HG03432 (cell line): ENCODE results near the gene STYK1.
A peak's percentile ranks its signal among the peaks of the same experiment; 100 is the strongest.
"Not testable (repeated sequence)": the region's sequence is repeated elsewhere in the genome, so short reads cannot be mapped to it uniquely, and the experiment has no call there.

Experiments used
- ATAC-seq: cut with Tn5 transposase; IDR thresholded peaks from one replicate; pipeline ENCODE4 v1.9.1; 2021; ENCODE audit warnings: mild to moderate bottlenecking, moderate library complexity; ENCODE audit not compliant: unreplicated experiment

Gene STYK1

DNA sequence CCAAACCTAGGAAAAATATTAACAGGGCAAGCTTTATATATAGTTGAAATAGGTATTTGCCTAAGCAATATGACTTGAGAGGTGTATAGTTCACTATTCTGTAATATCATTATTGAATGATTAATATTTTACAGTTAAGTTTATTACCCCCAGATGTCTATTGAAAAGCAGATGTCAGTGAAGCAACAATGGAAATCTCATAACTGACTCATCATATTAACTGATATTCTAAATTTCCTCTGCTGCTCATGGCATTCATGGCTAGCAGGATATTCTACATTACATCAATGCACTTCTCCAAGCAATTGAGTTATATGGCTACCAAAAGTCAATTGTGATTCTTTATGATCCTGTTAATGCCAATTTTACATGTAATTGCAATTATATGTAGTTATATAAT lies 50.7 kb downstream of the STYK1 start:
- no peak for ATAC-seq

DNA sequence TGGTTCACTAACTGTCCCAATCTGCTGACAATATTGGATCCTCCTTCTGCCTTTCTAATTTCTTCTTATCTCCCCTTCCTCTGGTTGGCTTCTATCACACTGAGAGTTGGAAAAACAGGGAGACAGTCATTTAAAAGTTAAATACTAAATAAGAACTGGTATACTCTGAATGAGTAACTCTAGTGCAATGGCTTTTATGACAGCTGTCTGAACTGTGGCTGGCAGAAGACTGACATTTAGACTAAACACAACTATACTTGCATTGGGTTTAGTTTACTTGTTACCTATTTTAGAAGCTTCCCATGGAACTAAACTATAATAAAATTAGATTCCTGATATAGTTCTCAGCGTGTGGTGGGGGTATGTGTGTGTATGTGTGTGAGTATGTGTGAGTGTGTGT lies 52.6 kb downstream of the STYK1 start:
- no peak for ATAC-seq

DNA sequence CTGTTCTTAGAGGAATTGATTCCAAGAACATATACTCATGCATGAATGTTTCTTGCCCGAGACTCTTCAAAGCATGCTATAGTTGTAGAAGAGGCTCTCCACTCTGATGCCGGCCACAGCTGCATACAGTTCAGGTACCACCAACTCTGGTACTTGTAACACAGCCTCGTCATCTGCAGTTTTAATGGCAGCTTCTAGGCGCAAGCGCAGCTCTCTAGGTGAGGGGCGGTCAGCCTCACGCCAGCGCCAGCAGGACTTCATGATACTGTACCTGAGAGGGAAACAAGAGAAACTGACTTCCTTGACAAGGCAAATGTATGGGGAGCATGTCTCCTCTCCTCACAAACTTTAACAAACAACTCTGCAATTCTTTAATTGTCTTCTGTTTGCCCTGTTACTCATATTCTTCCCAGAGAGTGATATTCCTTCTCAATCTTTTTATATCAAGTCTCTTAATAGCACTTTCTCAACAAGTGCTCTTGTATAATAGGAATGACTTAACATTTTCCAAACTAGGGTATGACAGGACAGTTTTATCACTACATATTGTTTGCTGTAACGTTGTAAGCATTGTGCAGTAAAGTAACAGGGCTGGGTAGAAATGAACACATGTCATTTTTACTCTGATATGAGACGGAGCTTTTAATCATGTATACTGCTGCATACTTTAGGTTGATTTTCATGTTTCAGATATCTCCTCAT lies 53.6 kb downstream of the STYK1 start:
- ATAC-seq, result no peak

DNA sequence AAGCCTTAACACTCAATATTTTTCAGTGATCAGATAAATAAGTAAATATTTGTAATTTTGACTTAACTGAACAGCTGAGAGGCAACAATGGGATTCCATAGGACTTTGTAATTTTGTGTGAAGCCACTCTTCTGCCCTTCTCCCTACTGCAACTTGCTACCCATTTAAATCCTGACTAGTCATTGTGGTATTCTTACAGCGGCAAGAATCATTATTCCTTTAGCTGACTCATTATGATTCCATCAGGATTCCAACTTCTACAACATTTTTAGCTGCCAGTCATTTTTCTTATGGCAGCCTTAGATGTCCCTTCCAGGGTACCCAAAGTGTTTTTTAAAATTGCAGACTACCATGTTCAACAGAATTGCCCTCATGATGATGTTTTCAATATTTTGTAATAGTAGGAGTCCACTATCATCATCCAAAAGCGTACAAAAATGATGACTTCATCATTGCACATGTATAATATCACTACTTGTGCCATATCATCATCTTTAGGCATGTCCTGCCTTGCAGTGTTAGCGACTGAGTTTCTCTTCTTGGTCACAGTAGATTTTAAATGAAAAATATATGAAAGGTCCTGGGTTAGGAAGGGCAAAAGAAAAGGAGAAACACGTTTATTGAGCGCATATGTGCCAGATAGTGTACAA lies 55.4 kb downstream of the STYK1 start:
- ATAC-seq, result no peak

DNA sequence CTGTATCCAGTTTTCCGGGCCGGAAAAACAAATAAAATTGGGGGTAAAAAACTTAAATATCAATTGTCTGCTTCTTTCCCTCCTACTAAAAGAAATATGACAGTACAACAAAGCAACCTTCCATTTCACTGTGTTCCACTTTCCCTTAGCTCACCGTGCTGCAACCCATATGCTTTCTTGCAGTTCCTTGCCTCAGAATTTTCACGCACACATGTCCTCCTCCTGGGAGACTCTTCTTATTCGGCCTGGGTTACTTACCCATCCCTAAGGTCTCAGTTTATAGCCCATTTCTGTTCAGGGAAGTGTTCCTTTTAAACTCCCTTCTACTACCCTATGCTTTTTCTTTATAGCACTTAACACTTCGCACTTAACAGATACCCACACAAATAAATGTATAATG lies 56.0 kb downstream of the STYK1 start:
- no peak for ATAC-seq

DNA sequence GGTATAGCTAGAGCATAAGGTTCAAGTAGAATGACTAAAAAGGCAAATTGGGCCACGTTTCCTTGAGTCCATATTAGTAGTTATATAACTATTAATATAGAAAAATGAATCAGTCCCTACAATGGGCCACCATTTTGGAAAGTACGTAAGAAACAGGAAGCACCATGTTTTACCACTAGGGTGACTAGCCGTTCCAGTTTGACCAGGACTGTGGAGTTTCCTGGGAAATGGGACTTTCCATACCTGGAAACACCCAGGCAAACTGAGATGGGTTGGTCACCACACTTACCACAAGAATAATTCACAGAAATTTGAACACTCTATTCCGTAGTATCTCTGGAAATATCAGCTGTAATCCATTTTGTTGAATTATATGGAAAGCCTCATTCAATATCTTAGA lies 58.3 kb downstream of the STYK1 start:
- no peak for ATAC-seq

DNA sequence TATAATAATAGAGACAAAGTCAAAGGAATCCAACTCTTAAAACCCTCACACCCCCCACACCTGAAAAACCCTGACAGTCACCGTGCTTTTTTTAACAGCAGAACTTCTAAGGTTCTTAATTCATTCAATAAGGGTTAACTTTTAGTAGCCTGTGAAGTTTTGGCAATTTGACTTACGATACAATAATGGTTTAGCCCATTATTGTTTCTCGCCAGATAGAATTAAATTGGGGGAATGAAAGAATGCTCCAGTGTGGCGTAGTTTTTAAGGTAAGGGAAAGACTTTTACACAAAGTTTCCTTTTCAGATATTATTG lies 59.8 kb downstream of the STYK1 start:
- ATAC-seq, result no peak

DNA sequence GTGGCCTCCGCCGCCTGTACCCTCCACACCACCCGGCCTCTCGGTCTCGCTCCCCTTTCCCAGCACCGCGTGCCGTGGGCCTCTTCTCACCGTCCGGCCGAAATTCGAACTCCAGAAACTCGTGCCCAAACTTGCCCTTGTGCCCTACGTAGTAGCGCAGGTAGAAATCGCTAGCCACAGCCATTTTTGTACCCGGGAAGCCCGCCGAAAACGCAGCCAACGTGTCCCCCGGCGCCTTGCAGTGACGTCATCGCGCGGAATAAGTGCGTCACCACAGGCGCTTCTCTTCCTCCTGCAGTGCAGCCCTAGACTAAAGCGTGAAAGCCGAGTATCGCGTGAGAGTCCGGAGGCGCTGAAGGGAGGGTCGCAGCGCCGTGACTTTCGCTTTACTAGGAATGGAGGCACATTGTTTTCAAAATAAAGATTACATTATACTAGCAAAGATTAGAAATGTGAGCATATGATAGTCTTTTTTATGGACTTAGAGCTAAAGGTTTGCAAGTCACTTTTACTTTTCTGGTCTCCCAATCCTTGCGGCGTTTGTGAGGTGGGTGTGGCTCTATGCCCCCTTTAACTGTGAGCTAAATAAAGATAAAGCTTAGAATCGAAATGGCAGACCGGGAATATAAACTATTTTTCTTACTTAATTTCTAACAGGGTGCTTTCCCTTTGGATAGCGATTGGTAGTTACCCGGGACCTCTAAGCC lies 60.4 kb downstream of the STYK1 start, which contains the start of gene MAGOHB:
MAGOHB (minus strand) TSS at position 261 of the 707 bp plus-strand sequence; CDS start at position 184, 77 bp downstream.
- ATAC-seq, result peak; percentile 96

DNA sequence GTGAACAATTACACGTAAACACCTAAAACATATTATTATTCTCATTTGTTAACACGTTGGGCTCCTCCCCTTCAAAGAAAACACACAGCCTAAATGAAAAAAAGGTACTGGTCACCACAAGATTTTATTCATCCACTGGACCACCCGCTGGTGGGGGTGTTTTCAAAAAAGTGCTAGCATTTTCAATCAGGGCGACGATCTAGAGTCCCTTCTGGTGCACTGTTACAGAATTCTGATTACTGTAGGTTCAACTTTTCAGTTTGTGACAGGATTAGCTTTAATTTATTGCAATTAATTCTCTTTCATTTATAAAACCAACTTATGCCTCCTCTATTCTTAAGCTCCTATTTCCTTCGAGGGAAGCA lies 60.9 kb downstream of the STYK1 start:
- peak; percentile 9 for ATAC-seq

DNA sequence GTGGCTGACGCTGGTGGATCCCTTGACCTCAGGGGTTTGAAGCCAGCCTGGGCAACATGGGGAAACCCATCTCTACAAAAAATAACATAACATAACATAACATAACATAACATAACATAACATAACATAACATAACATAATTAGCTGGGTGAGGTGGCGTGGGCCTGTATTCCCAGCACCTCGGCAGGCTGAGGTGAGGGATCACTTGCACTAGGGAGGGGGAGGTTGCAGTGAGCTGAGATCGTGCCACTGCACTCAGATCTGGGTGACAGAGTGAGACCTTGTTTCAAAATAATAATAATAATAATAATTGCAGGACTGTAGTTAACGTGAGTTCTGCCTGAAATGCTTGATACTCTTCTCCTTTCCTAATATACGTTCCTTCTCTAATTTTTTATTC lies 61.7 kb downstream of the STYK1 start:
- no peak for ATAC-seq

DNA sequence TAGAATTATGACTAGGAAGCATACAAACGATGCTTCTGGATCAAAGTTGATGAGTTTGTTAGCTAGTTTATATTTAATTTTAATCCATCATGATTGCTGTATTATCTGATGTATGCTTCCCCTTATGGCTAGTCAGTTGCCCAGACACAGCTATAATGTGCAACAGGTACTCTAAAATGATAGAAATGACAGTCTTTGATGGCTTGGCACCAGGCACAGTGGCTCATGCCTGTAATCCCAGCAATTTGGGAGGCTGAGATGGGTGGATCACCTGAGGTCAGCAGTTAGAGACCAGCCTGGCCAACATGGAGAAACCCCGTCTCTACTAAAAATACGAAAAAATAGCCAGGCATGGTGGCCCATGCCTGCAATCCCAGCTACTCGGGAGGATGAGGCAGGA lies 62.6 kb downstream of the STYK1 start:
- not testable (repeated sequence) for ATAC-seq

DNA sequence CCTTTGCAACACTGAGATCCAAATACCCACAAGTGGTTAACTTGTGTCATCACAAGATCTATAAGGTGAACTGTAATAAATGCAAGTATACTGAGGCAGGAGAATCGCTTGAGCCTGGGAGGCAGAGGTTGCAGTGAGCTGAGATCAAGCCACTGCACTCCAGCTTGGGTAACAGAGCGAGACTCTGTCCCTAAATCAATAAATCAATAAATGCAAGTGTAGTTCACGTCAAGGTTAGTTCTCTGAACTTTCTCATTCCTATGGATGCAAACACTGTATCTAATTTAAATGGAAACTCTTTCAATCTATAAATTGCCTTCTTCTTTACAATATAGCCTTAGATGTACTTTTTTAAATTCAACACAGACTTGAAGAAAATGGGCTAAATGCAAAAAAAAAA lies 63.7 kb downstream of the STYK1 start:
- ATAC-seq, result no peak

DNA sequence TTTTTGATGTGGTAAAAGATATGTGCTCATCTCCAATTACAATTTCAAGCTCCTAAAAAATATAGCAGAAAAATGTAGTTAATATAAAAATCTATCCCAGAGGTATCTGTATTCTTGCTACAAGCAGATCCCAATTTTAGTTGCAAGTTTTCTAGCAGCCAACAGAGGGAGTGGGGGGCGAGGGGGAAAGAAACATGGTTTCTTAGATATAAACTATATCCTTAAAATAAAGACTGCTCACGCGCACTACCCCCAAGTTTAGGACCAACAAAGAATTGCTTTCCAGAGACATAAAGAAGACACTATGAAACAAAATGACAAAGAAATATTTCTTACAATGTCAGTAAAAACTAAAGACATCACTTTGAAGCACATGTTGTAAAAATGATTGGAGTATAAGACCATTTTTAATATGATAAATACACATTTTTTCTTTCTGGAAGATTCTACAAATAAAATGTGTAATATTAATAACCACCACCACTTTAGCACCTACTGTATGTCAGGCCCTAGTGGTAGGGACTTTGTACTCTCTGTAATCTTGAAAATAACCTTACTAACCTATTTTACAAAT lies 65.9 kb downstream of the STYK1 start:
- ATAC-seq, result no peak

DNA sequence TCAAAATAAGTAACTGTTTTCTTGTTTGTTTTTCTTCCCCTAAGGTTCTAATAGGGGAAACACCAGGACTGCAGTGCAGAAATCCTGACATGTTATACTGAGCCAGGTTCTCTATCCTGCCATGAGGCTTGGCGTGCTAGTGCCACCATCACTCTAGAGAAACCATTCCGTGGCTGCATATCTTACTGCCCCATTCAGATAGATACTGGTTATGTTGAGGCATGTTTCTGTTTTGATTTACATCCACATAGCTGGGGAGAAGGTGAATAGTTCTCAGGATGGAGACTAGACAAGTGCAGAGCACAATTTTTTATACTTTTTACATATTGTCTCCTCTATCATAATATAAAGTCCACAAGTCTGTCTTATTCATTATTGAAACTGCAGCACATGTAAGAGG lies 72.0 kb downstream of the STYK1 start:
- ATAC-seq, result no peak

DNA sequence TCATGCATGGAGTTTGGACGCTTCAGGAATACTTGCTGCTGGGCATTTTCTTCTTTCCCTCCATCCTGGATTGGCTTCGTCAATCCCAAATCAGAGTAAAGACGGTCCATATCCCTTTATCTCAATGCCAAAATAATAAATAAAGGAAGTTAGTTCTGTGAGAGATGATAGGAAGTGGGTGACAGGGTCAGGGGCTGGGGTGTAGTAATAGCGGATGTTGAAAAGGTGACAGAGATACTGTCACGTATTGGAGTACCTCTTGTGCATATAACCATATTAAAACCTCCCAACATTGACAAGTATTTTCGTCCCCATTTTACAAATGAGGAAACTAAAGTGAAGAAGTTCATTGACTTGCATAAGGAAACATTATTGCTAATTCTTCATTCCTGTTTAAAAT lies 72.9 kb downstream of the STYK1 start:
- no peak for ATAC-seq

DNA sequence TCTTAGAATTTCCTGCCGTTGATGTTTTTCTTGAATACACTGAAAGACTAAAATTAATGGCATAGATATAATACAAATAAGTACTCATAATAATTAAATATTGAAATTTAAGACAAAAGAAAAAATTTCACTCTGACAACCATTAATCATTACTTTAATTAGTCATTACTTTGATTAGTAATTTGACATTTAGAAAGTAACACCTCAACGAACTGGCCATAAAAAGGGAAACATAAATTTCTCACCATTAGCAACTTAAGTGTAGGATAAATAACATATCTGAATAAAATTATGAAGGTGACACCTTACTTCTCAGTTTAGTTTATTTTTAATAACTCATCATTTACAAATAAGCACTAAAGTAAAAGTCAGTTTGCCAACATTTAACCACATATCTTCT lies 78.0 kb downstream of the STYK1 start:
- ATAC-seq, result no peak

DNA sequence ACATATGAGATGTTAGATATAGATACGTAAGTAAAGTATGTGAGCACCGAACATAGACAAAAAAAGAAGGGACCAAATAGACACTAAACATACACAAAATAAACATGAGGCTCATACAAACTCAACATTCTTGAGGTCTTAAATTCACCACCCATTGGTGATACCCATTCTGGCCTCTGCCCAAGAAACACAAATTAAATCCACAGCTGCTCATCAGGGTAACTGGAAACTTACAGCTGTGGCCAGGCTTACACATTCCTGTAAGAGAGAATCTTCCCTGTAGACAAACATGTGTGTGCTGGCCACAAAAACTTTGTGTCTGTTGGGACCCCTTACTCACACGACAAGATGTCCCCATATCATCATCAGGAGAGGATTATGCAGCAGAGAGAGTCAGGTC lies 82.9 kb downstream of the STYK1 start:
- ATAC-seq, result no peak

DNA sequence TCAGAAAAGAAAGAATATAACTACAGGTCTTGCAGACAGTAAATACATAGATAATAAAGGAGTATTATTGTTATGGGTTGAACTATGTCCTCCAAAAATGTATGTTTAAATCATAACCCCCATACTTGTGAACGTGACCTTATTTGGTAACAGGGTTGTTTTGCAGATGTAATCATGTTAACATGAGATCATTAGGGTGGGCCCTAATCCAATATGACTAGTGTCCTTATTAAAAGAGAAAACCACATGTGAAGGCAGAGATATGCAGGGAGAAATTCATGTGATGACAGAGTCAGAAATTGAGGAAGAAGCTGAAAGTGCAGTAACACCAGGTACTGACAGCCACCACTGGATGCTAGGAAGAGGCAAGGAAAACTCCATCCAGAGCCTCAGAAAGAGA lies 89.4 kb downstream of the STYK1 start:
- no peak for ATAC-seq

DNA sequence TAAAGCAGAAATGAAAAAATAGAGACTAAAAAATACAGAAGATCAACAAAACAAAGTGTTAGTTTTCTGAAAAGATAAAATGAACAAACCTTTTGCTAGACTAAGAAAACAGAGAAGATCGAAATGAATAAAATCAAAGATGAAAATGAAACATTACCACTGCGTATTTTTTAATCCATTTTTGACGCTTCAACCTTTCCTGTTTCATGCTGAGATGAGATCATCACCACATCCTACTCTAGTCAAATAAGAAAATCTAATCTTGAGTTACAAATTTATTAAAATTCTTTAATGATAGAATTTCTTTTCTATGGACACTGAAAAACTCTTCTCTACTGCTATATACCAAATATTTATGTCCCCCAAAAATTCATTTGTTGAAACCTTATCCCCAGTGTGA lies 91.1 kb downstream of the STYK1 start:
- ATAC-seq, result no peak

DNA sequence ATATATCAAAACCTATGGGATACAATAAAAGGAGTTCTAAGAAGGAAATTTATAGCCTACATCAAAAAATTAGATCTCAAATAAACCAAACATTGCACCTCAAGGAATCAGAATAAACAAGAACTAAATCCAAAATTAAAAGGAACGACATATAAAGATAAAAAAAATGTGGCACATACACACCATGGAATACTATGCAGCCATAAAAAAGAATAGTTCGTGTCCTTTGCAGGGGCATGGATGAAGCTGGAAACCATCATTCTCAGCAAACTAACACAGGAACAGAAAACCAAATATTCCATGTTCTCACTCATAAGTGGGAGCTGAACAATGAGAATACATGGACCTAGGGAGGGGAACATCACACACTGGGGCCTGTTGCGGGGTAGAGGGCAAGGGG lies 91.7 kb downstream of the STYK1 start:
- not testable (repeated sequence) for ATAC-seq

DNA sequence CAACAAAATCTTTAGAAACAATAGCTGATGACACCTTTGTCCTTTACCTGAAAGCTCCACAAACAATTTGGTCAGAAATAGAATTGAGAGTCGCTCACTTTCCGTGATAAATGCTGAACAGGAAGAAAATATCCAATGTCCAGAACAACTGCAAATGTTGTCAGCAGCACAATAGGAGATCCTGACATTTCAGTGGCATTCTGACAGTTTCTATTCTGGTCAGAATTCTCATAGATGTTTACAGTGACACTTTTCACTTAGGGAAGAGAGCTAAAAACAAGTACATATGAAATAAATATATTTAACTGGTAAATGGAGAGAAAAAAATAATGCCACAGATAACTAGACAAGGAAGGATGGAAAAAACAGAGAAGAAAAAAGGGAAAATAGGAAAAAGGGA lies 99.5 kb downstream of the STYK1 start:
- ATAC-seq, result no peak

DNA sequence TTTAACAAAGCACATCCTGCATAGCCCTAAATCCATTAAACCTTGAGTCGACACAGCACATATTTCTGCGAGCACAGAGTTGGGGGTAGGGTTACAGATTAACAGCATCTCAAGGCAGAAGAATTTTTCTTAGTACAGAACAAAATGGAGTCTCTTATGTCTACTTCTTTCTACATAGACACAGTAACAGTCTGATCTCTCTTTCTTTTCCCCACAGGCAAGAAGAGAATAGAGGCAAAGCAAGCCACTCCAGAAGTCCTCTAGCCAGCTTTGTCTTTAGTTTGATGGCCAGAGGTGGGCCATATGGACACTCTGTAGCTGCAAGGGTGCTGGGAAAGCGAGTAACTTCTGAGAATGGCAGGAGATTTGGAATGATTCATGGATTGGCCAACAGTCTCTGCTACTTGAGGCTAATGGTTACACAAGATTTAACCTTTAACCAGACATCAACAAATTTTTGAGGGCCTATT lies 101.8 kb downstream of the STYK1 start:
- ATAC-seq, result not testable (repeated sequence)
